Activated CD4-positive, alpha-beta T cell treated with anti-CD3 and anti-CD28 coated beads, Interleukin-2, amount 10 ng/mL, durations not matched to agents 7 days and 5 days (primary cell): Measurements from ENCODE around the gene SMTN. TPM values are rescaled to one million over a fixed set of nuclear protein-coding genes. Genes with fewer than 3 reads are reported as not detected.
"Not testable (repeated sequence)": the region's sequence is repeated elsewhere in the genome, so short reads cannot be mapped to it uniquely, and the experiment has no call there.

ENCODE experiments used
- CTCF ChIA-PET: fragments of 350-600 bp; sonication (Branson Sonifier 250); formaldehyde crosslinking; loops from one replicate; lab custom pipeline; 2021; ENCODE audit warnings: antibody characterized with exemption; lab: Charles Lee
- POLR2A ChIA-PET: fragments of 350-600 bp; sonication (Branson Sonifier 250); formaldehyde crosslinking; loops from one replicate; lab custom pipeline; 2021; ENCODE audit warnings: antibody characterized with exemption; lab: Charles Lee
- DNase-seq: peaks from one replicate; pipeline ENCODE4 v3.0.0-alpha.2; 2020
- H3K27ac Mint-ChIP-seq: one replicate; pipeline ENCODE4 v1.8.0; 2021; ENCODE audit warnings: mild to moderate bottlenecking, moderate library complexity, mixed read lengths
- H3K27me3 Mint-ChIP-seq: one replicate; pipeline ENCODE4 v1.8.0; 2021; ENCODE audit warnings: mixed read lengths
- H3K36me3 Mint-ChIP-seq: one replicate; pipeline ENCODE4 v1.8.0; 2021; ENCODE audit warnings: low read depth, mixed read lengths
- H3K4me1 Mint-ChIP-seq: one replicate; pipeline ENCODE4 v1.8.0; 2021; ENCODE audit warnings: mixed read lengths
- H3K4me3 Mint-ChIP-seq: one replicate; pipeline ENCODE4 v1.8.0; 2021; ENCODE audit warnings: mild to moderate bottlenecking, moderate library complexity, mixed read lengths
- H3K9me3 Mint-ChIP-seq: one replicate; pipeline ENCODE4 v1.8.0; 2021; ENCODE audit warnings: mixed read lengths
- total RNA-seq, 2 experiments: library from RNA; stranded (reverse); gene quantifications; one replicate each; pipeline ENCODE4 v1.2.3, GENCODE V29; 2021

The SMTN gene
- total RNA-seq, 2 experiments from 2014 or later = 46.1 to 51.6 TPM

DNA sequence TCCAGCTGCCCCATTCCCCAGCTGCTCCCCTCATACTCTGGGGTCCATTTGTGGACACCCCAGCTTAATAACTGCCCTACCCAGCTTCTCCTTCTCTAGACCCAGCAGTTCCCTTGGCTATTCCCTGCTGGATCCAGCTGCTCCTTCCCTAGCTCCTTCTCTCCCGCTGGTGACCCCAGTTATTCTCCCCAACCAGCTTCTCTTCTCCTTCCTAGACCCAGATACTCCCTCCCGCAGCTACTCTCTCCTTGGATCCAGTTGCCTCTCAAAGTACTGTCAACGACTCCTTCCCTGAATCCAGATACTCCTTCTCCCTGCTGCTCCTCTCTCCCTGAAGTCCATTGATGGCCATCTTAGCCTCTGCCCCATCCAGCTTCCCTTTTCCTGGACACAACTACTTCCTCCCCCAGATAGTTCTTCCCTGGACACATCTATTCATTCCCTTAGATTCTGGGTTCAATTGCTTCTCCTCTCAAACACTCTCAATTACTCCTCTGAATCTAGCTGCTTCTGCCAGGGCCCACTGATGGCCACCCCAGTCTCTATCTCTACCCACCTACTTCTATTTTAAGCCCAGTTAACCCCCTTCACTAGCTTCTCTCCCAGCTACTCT lies 14.6 kb downstream of the SMTN start:
- Mint-ChIP-seq H3K9me3 (no peaks in the 10 kb centered on the region), H3K27ac (no peak overlapping the region), H3K36me3 (peaks cover 10% of the 10 kb centered on the region), H3K4me3 (no peak overlapping the region), H3K27me3 (no peaks in the 10 kb centered on the region), H3K4me1 (no peaks in the 10 kb centered on the region)
- ChIA-PET POLR2A (interaction anchor here (0.5 kb wide), 1 partner anchor 305 kb away, joined by 6 read pairs; no protein-coding TSS in a partner anchor), CTCF (interaction anchor here (1.8 to 4.3 kb wide), 2 partner anchors 10 to 11 kb away, joined by 6 to 32 read pairs; partner anchors contain the start of gene SELENOM)
- DNase-seq = no peak

DNA sequence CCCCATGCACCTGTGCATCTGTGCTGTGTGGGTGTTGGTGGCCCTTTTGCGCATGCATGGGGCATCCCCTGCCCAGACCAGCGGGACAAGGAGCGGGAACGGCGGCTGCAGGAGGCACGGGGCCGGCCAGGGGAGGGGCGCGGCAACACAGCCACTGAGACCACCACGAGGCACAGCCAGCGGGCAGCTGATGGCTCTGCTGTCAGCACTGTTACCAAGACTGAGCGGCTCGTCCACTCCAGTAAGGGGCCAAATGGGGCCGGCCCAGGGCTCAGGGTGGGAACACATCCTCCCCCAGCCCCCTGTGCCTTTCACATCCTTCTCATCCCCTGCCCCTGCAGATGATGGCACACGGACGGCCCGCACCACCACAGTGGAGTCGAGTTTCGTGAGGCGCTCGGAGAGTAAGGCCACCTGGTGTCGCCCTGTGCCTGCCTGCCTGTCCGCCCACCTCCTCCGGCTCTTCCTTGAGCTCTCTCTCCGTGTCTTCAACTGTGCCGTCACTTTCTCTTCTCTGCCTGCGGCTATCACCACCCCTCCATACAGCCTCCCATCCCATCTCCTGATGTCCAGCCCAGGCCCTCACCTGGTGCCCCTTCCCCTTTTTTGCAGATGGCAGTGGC lies 15.7 kb downstream of the SMTN start:
- POLR2A ChIA-PET = interaction anchor here (0.5 kb wide), 1 partner anchor 306 kb away, joined by 6 read pairs; no protein-coding TSS in a partner anchor
- Mint-ChIP-seq H3K36me3 (peaks cover 10% of the 10 kb centered on the region), H3K4me1 (no peaks in the 10 kb centered on the region), H3K9me3 (no peaks in the 10 kb centered on the region), H3K27ac (no peak overlapping the region), H3K27me3 (no peaks in the 10 kb centered on the region), H3K4me3 (no peak overlapping the region)
- CTCF ChIA-PET = interaction anchor here (4.3 kb wide), 1 partner anchor 11 kb away, joined by 32 read pairs; no protein-coding TSS in a partner anchor
- no peak for DNase-seq

DNA sequence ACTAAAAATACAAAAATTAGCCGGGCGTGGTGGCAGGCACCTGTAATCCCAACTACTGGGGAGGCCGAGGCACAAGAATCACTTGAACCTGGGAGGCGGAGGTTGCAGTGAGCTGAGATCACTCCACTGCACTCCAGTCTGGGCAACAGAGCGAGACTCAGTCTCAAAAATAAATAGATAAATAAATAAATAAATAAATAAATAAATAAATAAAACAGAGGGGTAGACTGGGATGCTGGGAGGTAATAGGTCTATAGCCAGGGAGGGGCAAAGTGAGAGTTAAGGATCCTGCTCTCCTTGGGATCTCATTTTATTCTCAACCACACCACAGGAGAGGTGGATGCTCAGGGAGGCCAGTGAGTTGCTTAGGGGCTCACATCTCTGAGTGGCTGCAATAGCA lies 16.4 kb downstream of the SMTN start:
- DNase-seq, POLR2A ChIA-PET, H3K4me3 Mint-ChIP-seq, H3K27ac Mint-ChIP-seq, CTCF ChIA-PET, H3K9me3 Mint-ChIP-seq, H3K4me1 Mint-ChIP-seq, H3K27me3 Mint-ChIP-seq: not testable (repeated sequence)
- H3K36me3 Mint-ChIP-seq = peaks cover 12% of the 10 kb centered on the region

GRCh38 chr22:31097941-31098631 lies 17.0 kb downstream of the SMTN start:
- ChIA-PET POLR2A (no interaction called here), CTCF (interaction anchor here (0.7 to 1.1 kb wide), 2 partner anchors 10 to 1159 kb away, joined by 3 read pairs; partner anchors contain the start of gene SELENOM)
- Mint-ChIP-seq H3K27ac (no peak overlapping the region), H3K4me1 (no peaks in the 10 kb centered on the region), H3K4me3 (no peak overlapping the region), H3K36me3 (peaks cover 12% of the 10 kb centered on the region), H3K27me3 (no peaks in the 10 kb centered on the region), H3K9me3 (no peaks in the 10 kb centered on the region)
- DNase-seq = no peak

DNA sequence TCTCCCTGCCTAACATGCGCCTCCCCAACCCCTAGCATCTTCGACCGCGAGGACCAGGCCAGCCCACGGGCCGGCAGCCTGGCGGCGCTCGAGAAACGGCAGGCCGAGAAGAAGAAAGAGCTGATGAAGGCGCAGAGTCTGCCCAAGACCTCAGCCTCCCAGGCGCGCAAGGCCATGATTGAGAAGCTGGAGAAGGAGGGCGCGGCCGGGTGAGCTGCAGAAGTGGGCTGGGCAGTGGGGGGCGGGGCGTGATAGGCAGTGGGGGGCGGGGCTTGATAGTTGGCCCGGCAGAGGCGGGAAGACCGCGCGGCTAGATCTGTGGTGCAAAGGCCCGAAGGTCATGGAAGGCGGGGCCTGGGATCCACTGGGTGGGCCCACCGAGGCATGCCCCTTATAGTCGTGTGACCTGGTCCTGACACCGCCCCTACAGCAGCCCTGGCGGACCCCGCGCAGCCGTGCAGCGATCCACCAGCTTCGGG lies 17.6 kb downstream of the SMTN start:
- POLR2A ChIA-PET = interaction anchor here (0.6 kb wide), 1 partner anchor 129 kb away, joined by 3 read pairs; no protein-coding TSS in a partner anchor

GRCh38 chr22:31099386-31099785 lies 18.3 kb downstream of the SMTN start:
- no peaks in the 10 kb centered on the region for H3K9me3 Mint-ChIP-seq
- H3K27me3 Mint-ChIP-seq = no peaks in the 10 kb centered on the region
- ChIA-PET CTCF (interaction anchor here (0.6 to 1.1 kb wide), 3 partner anchors 8 to 270 kb away, joined by 3 to 5 read pairs (median 3); partner anchors contain the start of gene SELENOM), POLR2A (interaction anchor here (0.6 kb wide), 1 partner anchor 128 kb away, joined by 3 read pairs; no protein-coding TSS in a partner anchor)
- no peaks in the 10 kb centered on the region for H3K4me1 Mint-ChIP-seq
- H3K27ac Mint-ChIP-seq = no peak overlapping the region
- no peak for DNase-seq
- peaks cover 12% of the 10 kb centered on the region for H3K36me3 Mint-ChIP-seq
- H3K4me3 Mint-ChIP-seq = no peak overlapping the region

More for the DNA sequence above, 17.6 kb downstream of the SMTN start:
- Mint-ChIP-seq H3K36me3 (peaks cover 12% of the 10 kb centered on the region), H3K27ac (no peak overlapping the region), H3K27me3 (no peaks in the 10 kb centered on the region), H3K4me1 (no peaks in the 10 kb centered on the region), H3K9me3 (no peaks in the 10 kb centered on the region), H3K4me3 (no peak overlapping the region)
- CTCF ChIA-PET = interaction anchor here (0.6 to 1.1 kb wide), 4 partner anchors 9 to 1159 kb away, joined by 3 to 5 read pairs (median 3); partner anchors contain the start of gene SELENOM
- DNase-seq = no peak

GRCh38 chr22:31099841-31100761 lies 19.0 kb downstream of the SMTN start:
- Mint-ChIP-seq H3K9me3 (no peaks in the 10 kb centered on the region), H3K27ac (no peak overlapping the region), H3K4me3 (no peak overlapping the region), H3K27me3 (no peaks in the 10 kb centered on the region), H3K4me1 (no peaks in the 10 kb centered on the region), H3K36me3 (peaks cover 12% of the 10 kb centered on the region)
- CTCF ChIA-PET = no interaction called here
- POLR2A ChIA-PET = no interaction called here
- DNase-seq = no peak

DNA sequence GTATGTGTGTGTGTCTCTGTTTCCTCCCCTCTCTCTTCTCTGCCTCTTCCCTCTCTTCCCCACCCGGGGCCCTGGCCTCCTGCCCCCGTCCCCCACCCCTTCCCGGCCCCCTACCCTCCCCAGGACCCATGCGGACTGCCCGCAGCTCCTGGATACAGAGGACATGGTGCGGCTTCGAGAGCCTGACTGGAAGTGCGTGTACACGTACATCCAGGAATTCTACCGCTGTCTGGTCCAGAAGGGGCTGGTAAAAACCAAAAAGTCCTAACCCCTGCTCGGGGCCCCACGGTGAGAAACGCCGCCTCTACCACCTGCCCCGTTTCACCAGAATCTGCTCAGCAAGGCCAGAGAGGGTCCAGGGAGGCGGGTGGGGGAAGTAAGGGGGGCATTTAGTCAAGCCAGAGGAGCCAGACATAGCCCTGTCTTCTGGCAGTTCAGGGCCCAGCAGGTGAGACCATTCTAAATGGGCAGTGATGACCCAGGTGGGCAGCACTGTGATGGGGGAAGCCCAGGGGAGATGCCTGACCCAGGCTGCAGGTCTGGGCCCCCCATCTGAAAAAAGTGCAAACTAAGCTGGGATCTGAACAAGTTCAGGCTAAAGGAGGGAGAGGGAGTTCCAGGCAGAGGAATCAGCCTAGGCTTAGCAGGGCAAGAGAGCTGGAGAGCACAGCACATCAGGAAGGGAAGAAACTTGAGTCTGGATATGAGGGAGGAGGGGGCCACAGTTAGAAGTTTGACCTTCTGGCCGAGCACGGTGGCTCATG lies 19.8 kb downstream of the SMTN start:
- Mint-ChIP-seq H3K4me1 (no peaks in the 10 kb centered on the region), H3K4me3 (no peak overlapping the region)

GRCh38 chr22:31102441-31103081 lies 21.4 kb downstream of the SMTN start:
- POLR2A ChIA-PET = no interaction called here
- no peaks in the 10 kb centered on the region for H3K9me3 Mint-ChIP-seq
- no peak for DNase-seq
- CTCF ChIA-PET = interaction anchor here (1.3 to 2.1 kb wide), 2 partner anchors 14 to 17 kb away, joined by 3 to 8 read pairs; no protein-coding TSS in a partner anchor
- no peak overlapping the region for H3K4me3 Mint-ChIP-seq
- H3K4me1 Mint-ChIP-seq = peaks cover 3% of the 10 kb centered on the region
- no peak overlapping the region for H3K27ac Mint-ChIP-seq
- H3K36me3 Mint-ChIP-seq = peaks cover 2% of the 10 kb centered on the region
- no peaks in the 10 kb centered on the region for H3K27me3 Mint-ChIP-seq

More for the DNA sequence above, 19.8 kb downstream of the SMTN start:
- Mint-ChIP-seq H3K27ac (no peak overlapping the region), H3K27me3 (no peaks in the 10 kb centered on the region), H3K9me3 (no peaks in the 10 kb centered on the region), H3K36me3 (peaks cover 10% of the 10 kb centered on the region)
- ChIA-PET POLR2A (no interaction called here), CTCF (interaction anchor here (0.5 kb wide), 1 partner anchor 179 kb away, joined by 3 read pairs; no protein-coding TSS in a partner anchor)
- no peak for DNase-seq

GRCh38 chr22:31103111-31103510 lies 22.0 kb downstream of the SMTN start:
- no peak overlapping the region for H3K4me3 Mint-ChIP-seq
- no peaks in the 10 kb centered on the region for H3K9me3 Mint-ChIP-seq
- CTCF ChIA-PET = interaction anchor here (0.5 to 2.1 kb wide), 2 partner anchors 18 to 194 kb away, joined by 4 to 8 read pairs; no protein-coding TSS in a partner anchor
- peaks cover 2% of the 10 kb centered on the region for H3K36me3 Mint-ChIP-seq
- H3K27me3 Mint-ChIP-seq = no peaks in the 10 kb centered on the region
- POLR2A ChIA-PET = no interaction called here
- H3K27ac Mint-ChIP-seq = no peak overlapping the region
- peaks cover 9% of the 10 kb centered on the region for H3K4me1 Mint-ChIP-seq
- no peak for DNase-seq
